Endothelial cell (in vitro differentiated cells): ENCODE results near the gene DNAAF2. TPM values are rescaled to one million over a fixed set of nuclear protein-coding genes. Genes with fewer than 3 reads are reported as not detected.

Experiments
- DNase-seq: peaks from one replicate; pipeline ENCODE4 v3.0.0; 2021; ENCODE audit warnings: low spot score
- H3K27ac Mint-ChIP-seq: one replicate; pipeline ENCODE4 v1.8.0; 2021; ENCODE audit warnings: mixed read lengths, inconsistent platforms; ENCODE audit not compliant: unreplicated experiment
- H3K27me3 Mint-ChIP-seq: one replicate; pipeline ENCODE4 v1.8.0; 2021; ENCODE audit warnings: mild to moderate bottlenecking, moderate library complexity, mixed read lengths, inconsistent platforms; ENCODE audit not compliant: unreplicated experiment
- H3K36me3 Mint-ChIP-seq: one replicate; pipeline ENCODE4 v1.8.0; 2021; ENCODE audit warnings: mild to moderate bottlenecking, low read depth, mixed read lengths, inconsistent platforms; ENCODE audit not compliant: unreplicated experiment
- H3K4me1 Mint-ChIP-seq: one replicate; pipeline ENCODE4 v1.8.0; 2021; ENCODE audit warnings: mild to moderate bottlenecking, mixed read lengths, inconsistent platforms; ENCODE audit not compliant: unreplicated experiment
- H3K4me3 Mint-ChIP-seq: one replicate; pipeline ENCODE4 v1.8.0; 2021; ENCODE audit warnings: mild to moderate bottlenecking, mixed read lengths, inconsistent platforms; ENCODE audit not compliant: unreplicated experiment
- H3K9me3 Mint-ChIP-seq: one replicate; pipeline ENCODE4 v1.8.0; 2021; ENCODE audit warnings: mixed read lengths, inconsistent platforms; ENCODE audit not compliant: unreplicated experiment
- CTCF ChIP-seq: fragments of 200-600 bp; sonication (generic); IDR thresholded peaks from one replicate; pipeline ENCODE4 v1.5.0; 2021; ENCODE audit warnings: antibody characterized with exemption; ENCODE audit not compliant: unreplicated experiment
- total RNA-seq: library from RNA; stranded (reverse); fragmentation: NEBNext Ultra II Directional; extraction: Animal tissue kit (Norgen Biotek cat#: 25700); gene quantifications from one replicate; pipeline ENCODE4 v1.2.1, GENCODE V29; 2021; ENCODE audit not compliant: unreplicated experiment

The DNAAF2 gene
- total RNA-seq, 1 donor from 2014 or later, result 8.6 TPM

GRCh38 chr14:49641697-49642129 is 6.7 kb upstream of the DNAAF2 start:
- Mint-ChIP-seq H3K36me3 (peaks cover 14% of the 10 kb centered on the region), H3K9me3 (no peaks in the 10 kb centered on the region), H3K4me1 (peaks cover 3% of the 10 kb centered on the region), H3K27me3 (peaks cover 2% of the 10 kb centered on the region), H3K27ac (peak overlapping the region; percentile 10), H3K4me3 (no peak overlapping the region)
- no peak for DNase-seq
- TF ChIP-seq CTCF, result no peak

- Mint-ChIP-seq H3K9me3 (no peaks in the 10 kb centered on the region), H3K4me3 (no peak overlapping the region), H3K27ac (no peak overlapping the region), H3K27me3 (peaks cover 6% of the 10 kb centered on the region), H3K4me1 (peaks cover 4% of the 10 kb centered on the region), H3K36me3 (peaks cover 17% of the 10 kb centered on the region)
- DNase-seq, result no peak
- no peak for TF ChIP-seq CTCF
These were observed 5.7 kb upstream of the DNAAF2 start for GRCh38 chr14:49640540-49641417.

GRCh38 chr14:49637534-49638078 is 2.6 kb upstream of the DNAAF2 start:
- Mint-ChIP-seq H3K36me3 (peaks cover 20% of the 10 kb centered on the region), H3K27ac (peak overlapping the region; percentile 64), H3K4me3 (no peak overlapping the region), H3K4me1 (peaks cover 12% of the 10 kb centered on the region), H3K9me3 (no peaks in the 10 kb centered on the region), H3K27me3 (peaks cover 17% of the 10 kb centered on the region)
- TF ChIP-seq CTCF, result no peak
- DNase-seq, result no peak

GRCh38 chr14:49636866-49637265 is 1.8 kb upstream of the DNAAF2 start:
- DNase-seq, result no peak
- no peak for TF ChIP-seq CTCF
- Mint-ChIP-seq H3K27me3 (peaks cover 19% of the 10 kb centered on the region), H3K4me1 (peaks cover 15% of the 10 kb centered on the region), H3K36me3 (peaks cover 17% of the 10 kb centered on the region), H3K9me3 (no peaks in the 10 kb centered on the region), H3K27ac (peak overlapping the region; percentile 16), H3K4me3 (peak overlapping the region; percentile 15)
